ENCODE data around the gene ATG2A.

- TF ChIP-seq POLR2A (IDR thresholded peaks at IDR 0.05; ENCODE audit: low read length) (no peak), GATA1 (IDR thresholded peaks at IDR 0.05; ENCODE audit: low read depth, low read length) (no peak)
These were observed 22.8 kb downstream of the ATG2A start for GRCh38 chr11:64894070-64894811.

Measured in erythroblast (primary cell).